GM19351 (cell line): Measurements from ENCODE around the gene TCEA2.

ENCODE experiments used
- ATAC-seq: cut with Tn5 transposase; IDR thresholded peaks from one replicate; pipeline ENCODE4 v1.9.1; 2021; ENCODE audit warnings: mild to moderate bottlenecking, moderate library complexity; ENCODE audit not compliant: unreplicated experiment

Gene TCEA2

GRCh38 chr20:64048402-64049044 lies 14.5 kb upstream of the TCEA2 start:
- no peak for ATAC-seq

- ATAC-seq, result no peak
Measured at GRCh38 chr20:64049060-64049877, 13.7 kb upstream of the TCEA2 start, which contains the start of gene SOX18. SOX18 (minus strand) TSS chr20:64049639; CDS start chr20:64049516, 123 bp downstream.

GRCh38 chr20:64049878-64050260 lies 13.1 kb upstream of the TCEA2 start:
- no peak for ATAC-seq

GRCh38 chr20:64050261-64051032 lies 12.6 kb upstream of the TCEA2 start:
- no peak for ATAC-seq

- ATAC-seq, result no peak
Measured at GRCh38 chr20:64051033-64051452, 12.0 kb upstream of the TCEA2 start.

GRCh38 chr20:64051561-64052325 lies 11.3 kb upstream of the TCEA2 start:
- no peak for ATAC-seq

GRCh38 chr20:64052326-64052722 lies 10.7 kb upstream of the TCEA2 start:
- no peak for ATAC-seq

GRCh38 chr20:64052987-64053840 lies 9.8 kb upstream of the TCEA2 start:
- no peak for ATAC-seq

GRCh38 chr20:64053841-64054661 lies 8.9 kb upstream of the TCEA2 start:
- ATAC-seq, result no peak

GRCh38 chr20:64055396-64055892 lies 7.6 kb upstream of the TCEA2 start:
- no peak for ATAC-seq

GRCh38 chr20:64055893-64056638 lies 6.9 kb upstream of the TCEA2 start:
- ATAC-seq, result no peak

- no peak for ATAC-seq
Measured at GRCh38 chr20:64056639-64056888, 6.4 kb upstream of the TCEA2 start.

- ATAC-seq, result no peak
Measured at GRCh38 chr20:64056889-64057627, 5.9 kb upstream of the TCEA2 start.

GRCh38 chr20:64057628-64058498 lies 5.1 kb upstream of the TCEA2 start:
- no peak for ATAC-seq

GRCh38 chr20:64058536-64058935 lies 4.5 kb upstream of the TCEA2 start:
- no peak for ATAC-seq

GRCh38 chr20:64062276-64062595 lies 762 bp upstream of the TCEA2 start:
- ATAC-seq, result no peak
